Muscle layer of duodenum (tissue), 2 donors: ENCODE data around the gene PPP1R9A.
"Not testable (repeated sequence)": the region's sequence is repeated elsewhere in the genome, so short reads cannot be mapped to it uniquely, and the experiment has no call there.

ENCODE experiments used
- H3K27ac ChIP-seq: one replicate; pipeline ENCODE4 v1.7.0; 2013; ENCODE audit warnings: mild to moderate bottlenecking, low read length
- H3K27me3 ChIP-seq: one replicate; pipeline ENCODE4 v1.7.0; 2013; ENCODE audit warnings: low read depth, mild to moderate bottlenecking, control low read depth, low read length
- H3K36me3 ChIP-seq, 2 donors: one replicate each; pipeline ENCODE4 v1.7.0; 2013; ENCODE audit warnings: low read length in 2 of 2, control low read depth in 1 of 2, mild to moderate bottlenecking in 1 of 2; ENCODE audit not compliant: insufficient read depth in 2 of 2, control insufficient read depth in 1 of 2
- H3K4me1 ChIP-seq, 2 donors: one replicate each; pipeline ENCODE4 v1.7.0; 2013; ENCODE audit warnings: low read length in 2 of 2, mild to moderate bottlenecking in 2 of 2, control low read depth in 1 of 2, moderate library complexity in 1 of 2; ENCODE audit not compliant: insufficient read depth in 2 of 2, control insufficient read depth in 1 of 2
- H3K4me3 ChIP-seq, 2 donors: one replicate each; pipeline ENCODE4 v1.7.0; 2013; ENCODE audit warnings: low read length in 2 of 2, low read depth in 1 of 2, mild to moderate bottlenecking in 1 of 2
- H3K9me3 ChIP-seq, 2 donors: one replicate each; pipeline ENCODE4 v1.7.0; 2013; ENCODE audit warnings: low read length in 2 of 2, control low read depth in 1 of 2, mild to moderate bottlenecking in 1 of 2; ENCODE audit not compliant: control insufficient read depth in 1 of 2
- donor health status: healthy.

The PPP1R9A gene

GRCh38 chr7:95006010-95006409 is 98.6 kb downstream of the PPP1R9A start:
- no peaks in the 10 kb centered on the region for H3K9me3 ChIP-seq
- H3K36me3 ChIP-seq, result no peaks in the 10 kb centered on the region
- H3K27me3 ChIP-seq, result no peaks in the 10 kb centered on the region
- no peak overlapping the region for H3K4me3 ChIP-seq
- no peaks in the 10 kb centered on the region for H3K4me1 ChIP-seq
- no peak overlapping the region for H3K27ac ChIP-seq

DNA sequence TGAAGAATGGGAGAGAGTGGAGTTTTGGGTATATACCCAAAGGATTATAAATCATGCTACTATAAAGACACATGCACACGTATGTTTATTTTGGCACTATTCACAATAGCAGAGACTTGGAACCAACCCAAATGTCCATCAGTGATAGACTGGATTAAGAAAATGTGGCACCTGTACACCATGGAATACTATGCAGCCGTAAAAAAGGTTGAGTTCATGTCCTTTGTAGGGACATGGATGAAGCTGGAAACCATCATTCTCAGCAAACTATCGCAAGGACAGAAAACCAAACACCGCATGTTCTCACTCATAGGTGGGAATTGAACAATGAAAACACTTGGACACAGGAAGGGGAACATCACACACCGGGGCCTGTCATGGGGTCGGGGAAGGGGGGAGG is 101.4 kb downstream of the PPP1R9A start:
- H3K36me3 ChIP-seq, H3K27ac ChIP-seq, H3K4me1 ChIP-seq, H3K27me3 ChIP-seq, H3K4me3 ChIP-seq, H3K9me3 ChIP-seq: not testable (repeated sequence)

- H3K4me3 ChIP-seq, result no peak overlapping the region
- H3K36me3 ChIP-seq, result no peaks in the 10 kb centered on the region
- H3K4me1 ChIP-seq, result no peaks in the 10 kb centered on the region
- H3K9me3 ChIP-seq, result no peaks in the 10 kb centered on the region
- no peak overlapping the region for H3K27ac ChIP-seq
- H3K27me3 ChIP-seq, result no peaks in the 10 kb centered on the region
Observed at GRCh38 chr7:95011146-95011928, 103.9 kb downstream of the PPP1R9A start.

GRCh38 chr7:95011995-95012394 is 104.6 kb downstream of the PPP1R9A start:
- H3K36me3 ChIP-seq, result no peaks in the 10 kb centered on the region

GRCh38 chr7:95018021-95018420 is 110.6 kb downstream of the PPP1R9A start:
- Histone ChIP-seq H3K4me1 (no peaks in the 10 kb centered on the region), H3K36me3 (no peaks in the 10 kb centered on the region), H3K27me3 (no peaks in the 10 kb centered on the region), H3K27ac (no peak overlapping the region), H3K9me3 (no peaks in the 10 kb centered on the region), H3K4me3 (no peak overlapping the region)

More at GRCh38 chr7:95011995-95012394, 104.6 kb downstream of the PPP1R9A start:
- H3K4me3 ChIP-seq, result no peak overlapping the region
- no peaks in the 10 kb centered on the region for H3K27me3 ChIP-seq
- H3K4me1 ChIP-seq, result no peaks in the 10 kb centered on the region
- no peak overlapping the region for H3K27ac ChIP-seq
- H3K9me3 ChIP-seq, result no peaks in the 10 kb centered on the region

- H3K4me1 ChIP-seq, result no peaks in the 10 kb centered on the region
- peaks cover 0 to 9% of the 10 kb centered on the region in 2 donors for H3K9me3 ChIP-seq
- no peak overlapping the region for H3K4me3 ChIP-seq
- no peaks in the 10 kb centered on the region for H3K36me3 ChIP-seq
- H3K27me3 ChIP-seq, result no peaks in the 10 kb centered on the region
- no peak overlapping the region for H3K27ac ChIP-seq
Observed at GRCh38 chr7:95026018-95026417, 118.6 kb downstream of the PPP1R9A start.

GRCh38 chr7:95026421-95027072 is 119.2 kb downstream of the PPP1R9A start:
- Histone ChIP-seq H3K4me1 (no peaks in the 10 kb centered on the region), H3K4me3 (no peak overlapping the region), H3K27ac (no peak overlapping the region), H3K36me3 (no peaks in the 10 kb centered on the region), H3K27me3 (no peaks in the 10 kb centered on the region), H3K9me3 (peaks cover 0 to 9% of the 10 kb centered on the region in 2 donors)

- Histone ChIP-seq H3K36me3 (no peaks in the 10 kb centered on the region), H3K9me3 (peaks cover 0 to 9% of the 10 kb centered on the region in 2 donors), H3K4me3 (no peak overlapping the region), H3K27me3 (no peaks in the 10 kb centered on the region), H3K4me1 (no peaks in the 10 kb centered on the region), H3K27ac (no peak overlapping the region)
Observed at GRCh38 chr7:95027234-95027872, 120.0 kb downstream of the PPP1R9A start.

DNA sequence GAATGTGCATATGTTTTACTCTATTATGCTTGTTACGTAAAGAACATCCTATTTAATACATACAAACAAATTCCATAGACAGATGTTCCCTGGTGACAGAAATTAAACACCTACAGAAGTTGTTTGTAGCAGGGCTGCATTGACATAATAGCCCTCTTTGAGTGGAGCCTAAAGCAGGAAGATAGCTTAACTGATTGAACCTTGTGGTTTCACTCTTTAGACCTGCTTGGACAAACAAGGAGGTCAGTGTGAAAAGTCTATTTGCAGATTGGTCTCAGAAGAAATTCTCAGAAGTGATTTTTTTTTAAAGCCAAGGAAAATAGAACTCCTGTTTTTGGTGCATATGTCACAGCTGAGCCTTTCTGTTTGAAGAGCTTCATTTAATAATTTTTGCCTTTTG is 121.3 kb downstream of the PPP1R9A start:
- H3K27ac ChIP-seq, result no peak overlapping the region
- no peaks in the 10 kb centered on the region for H3K27me3 ChIP-seq
- H3K4me3 ChIP-seq, result no peak overlapping the region
- no peaks in the 10 kb centered on the region for H3K4me1 ChIP-seq
- H3K36me3 ChIP-seq, result no peaks in the 10 kb centered on the region
- H3K9me3 ChIP-seq, result peaks cover 0 to 9% of the 10 kb centered on the region in 2 donors

DNA sequence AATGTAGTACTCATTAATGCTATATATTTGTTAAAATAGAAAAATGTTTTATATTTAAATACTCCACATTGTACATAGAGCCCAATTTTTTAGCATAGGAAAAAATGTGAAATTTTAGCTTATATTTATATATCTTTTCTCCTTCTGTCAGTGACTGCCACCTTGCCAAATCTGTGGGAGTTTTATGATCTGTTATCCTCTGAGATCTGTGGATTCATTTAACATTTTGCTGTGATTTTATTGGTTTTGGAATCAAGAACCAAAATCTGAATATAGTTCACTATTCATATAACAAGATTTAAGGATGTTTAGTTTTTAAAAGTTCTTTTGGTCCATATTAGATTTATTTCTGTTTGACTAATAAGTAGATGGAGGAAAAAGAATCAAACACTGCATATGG is 127.9 kb downstream of the PPP1R9A start:
- no peak overlapping the region for H3K4me3 ChIP-seq
- no peaks in the 10 kb centered on the region for H3K27me3 ChIP-seq
- H3K4me1 ChIP-seq, result no peaks in the 10 kb centered on the region
- no peaks in the 10 kb centered on the region for H3K36me3 ChIP-seq
- no peak overlapping the region for H3K27ac ChIP-seq
- H3K9me3 ChIP-seq, result no peaks in the 10 kb centered on the region

GRCh38 chr7:95041031-95041430 is 133.6 kb downstream of the PPP1R9A start:
- Histone ChIP-seq H3K4me1 (no peaks in the 10 kb centered on the region), H3K27me3 (no peaks in the 10 kb centered on the region), H3K27ac (no peak overlapping the region), H3K36me3 (no peaks in the 10 kb centered on the region), H3K4me3 (no peak overlapping the region), H3K9me3 (no peaks in the 10 kb centered on the region)
